H9 (cell line): Measurements from ENCODE around the gene TFCP2. TPM values are rescaled to one million over a fixed set of nuclear protein-coding genes. Genes with fewer than 3 reads are reported as not detected.

ENCODE experiments used
- DNase-seq: peaks from one replicate; pipeline ENCODE4 v3.0.0-alpha.2; 2017
- H2AFZ ChIP-seq: one replicate; pipeline ENCODE4 v1.6.1; 2013; ENCODE audit warnings: mild to moderate bottlenecking, low read length, control low read depth, moderate library complexity
- H2AK5ac ChIP-seq: 2 replicates; pipeline ENCODE4 v1.6.1; 2013; ENCODE audit warnings: low read length, control low read depth, mixed read lengths; ENCODE audit not compliant: insufficient read length
- H2BK120ac ChIP-seq: one replicate; pipeline ENCODE4 v1.6.1; 2013; ENCODE audit warnings: low read depth, mild to moderate bottlenecking, low read length, control low read depth, inconsistent platforms; ENCODE audit not compliant: poor library complexity, severe bottlenecking
- H2BK12ac ChIP-seq: 2 replicates; pipeline ENCODE4 v1.6.1; 2013; ENCODE audit warnings: low read length, control low read depth, mixed read lengths, low read depth; ENCODE audit not compliant: insufficient read length
- H2BK15ac ChIP-seq: 2 replicates; pipeline ENCODE4 v1.6.1; 2013; ENCODE audit warnings: low read depth, low read length, control low read depth
- H2BK20ac ChIP-seq: one replicate; pipeline ENCODE4 v1.6.1; 2013; ENCODE audit warnings: low read depth, mild to moderate bottlenecking, low read length, control low read depth, inconsistent platforms; ENCODE audit not compliant: poor library complexity, severe bottlenecking
- H2BK5ac ChIP-seq: 2 replicates; pipeline ENCODE4 v1.6.1; 2013; ENCODE audit warnings: low read length, control low read depth, mixed read lengths; ENCODE audit not compliant: insufficient read length
- H3K14ac ChIP-seq: 2 replicates; pipeline ENCODE4 v1.6.1; 2013; ENCODE audit warnings: low read length, control low read depth; ENCODE audit not compliant: insufficient read depth
- H3K18ac ChIP-seq: 2 replicates; pipeline ENCODE4 v1.6.1; 2013; ENCODE audit warnings: low read depth, mild to moderate bottlenecking, mixed read lengths, low read length, control low read depth; ENCODE audit not compliant: insufficient read length
- H3K23ac ChIP-seq: 2 replicates; pipeline ENCODE4 v1.6.1; 2013; ENCODE audit warnings: low read length, control low read depth, mixed read lengths, low read depth; ENCODE audit not compliant: insufficient read length
- H3K23me2 ChIP-seq: 2 replicates; pipeline ENCODE4 v1.6.1; 2013; ENCODE audit warnings: low read depth, mild to moderate bottlenecking, mixed read lengths, low read length, control low read depth; ENCODE audit not compliant: insufficient read length, poor library complexity, severe bottlenecking
- H3K27ac ChIP-seq: 2 replicates; pipeline ENCODE4 v1.5.1; 2013; ENCODE audit warnings: low read length, control low read depth, mixed read lengths, low read depth; ENCODE audit not compliant: insufficient read length
- H3K27me3 ChIP-seq: 2 replicates; pipeline ENCODE4 v1.6.1; 2013; ENCODE audit warnings: low read length, control low read depth, inconsistent platforms; ENCODE audit not compliant: insufficient read depth
- H3K4ac ChIP-seq: 2 replicates; pipeline ENCODE4 v1.6.1; 2013; ENCODE audit warnings: low read depth, mild to moderate bottlenecking, control low read depth, inconsistent platforms, low read length, moderate library complexity
- H3K4me1 ChIP-seq: 2 replicates; pipeline ENCODE4 v1.6.1; 2013; ENCODE audit warnings: low read length, control low read depth, inconsistent platforms; ENCODE audit not compliant: insufficient read depth
- H3K4me2 ChIP-seq: 2 replicates; pipeline ENCODE4 v1.6.1; 2013; ENCODE audit warnings: low read length, control low read depth, mixed read lengths; ENCODE audit not compliant: insufficient read length, insufficient read depth
- H3K56ac ChIP-seq: 2 replicates; pipeline ENCODE4 v1.6.1; 2013; ENCODE audit warnings: low read depth, mild to moderate bottlenecking, mixed read lengths, low read length, control low read depth; ENCODE audit not compliant: insufficient read length
- H3K79me1 ChIP-seq: 2 replicates; pipeline ENCODE4 v1.6.1; 2013; ENCODE audit warnings: low read depth, mild to moderate bottlenecking, moderate library complexity, low read length, control low read depth, inconsistent platforms; ENCODE audit not compliant: insufficient read depth, poor library complexity, severe bottlenecking
- H3K79me2 ChIP-seq: 2 replicates; pipeline ENCODE4 v1.6.1; 2013; ENCODE audit warnings: low read length, control low read depth, inconsistent platforms; ENCODE audit not compliant: insufficient read depth
- H3K9ac ChIP-seq: 2 replicates; pipeline ENCODE4 v1.6.1; 2013; ENCODE audit warnings: low read length, control low read depth, mixed read lengths; ENCODE audit not compliant: insufficient read length; ENCODE audit errors: extremely low read depth
- H3K9me3 ChIP-seq: one replicate; pipeline ENCODE4 v1.6.1; 2013; ENCODE audit warnings: low read depth, low read length, inconsistent platforms; ENCODE audit not compliant: control insufficient read depth
- H3T11ph ChIP-seq: one replicate; pipeline ENCODE4 v1.6.1; 2013; ENCODE audit warnings: mild to moderate bottlenecking, low read length, control low read depth, inconsistent platforms
- H4K20me1 ChIP-seq: one replicate; pipeline ENCODE4 v1.6.1; 2013; ENCODE audit not compliant: control insufficient read depth, insufficient read length, insufficient read depth
- H4K5ac ChIP-seq: 2 replicates; pipeline ENCODE4 v1.6.1; 2013; ENCODE audit warnings: low read depth, mild to moderate bottlenecking, mixed read lengths, low read length, control low read depth; ENCODE audit not compliant: insufficient read length
- H4K8ac ChIP-seq: replicated peaks from 2 replicates; pipeline ENCODE4 v1.6.1; 2013; ENCODE audit warnings: low read length, control low read depth, mixed read lengths, low read depth; ENCODE audit not compliant: insufficient read length
- H4K91ac ChIP-seq: 2 replicates; pipeline ENCODE4 v1.6.1; 2013; ENCODE audit warnings: low read depth, mild to moderate bottlenecking, moderate library complexity, mixed read lengths, low read length, control low read depth; ENCODE audit not compliant: insufficient read length
- H3K27ac Mint-ChIP-seq, 3 experiments: 2 replicates in 2 of 3; 3 replicates in 1 of 3; pipeline ENCODE4 v1.8.0; 2020 to 2021; ENCODE audit warnings: mixed read lengths in 3 of 3, mild to moderate bottlenecking in 1 of 3, moderate library complexity in 1 of 3
- H3K27me3 Mint-ChIP-seq: 2 replicates; pipeline ENCODE4 v1.8.0; 2021; ENCODE audit warnings: low read depth, mild to moderate bottlenecking, moderate library complexity, mixed read lengths
- H3K36me3 Mint-ChIP-seq, 3 experiments: 2 replicates in 2 of 3; 3 replicates in 1 of 3; pipeline ENCODE4 v1.8.0; 2020 to 2021; ENCODE audit warnings: low read depth in 3 of 3, mixed read lengths in 3 of 3; ENCODE audit not compliant: insufficient read depth in 1 of 3
- H3K4me1 Mint-ChIP-seq, 2 experiments: 2 replicates each; pipeline ENCODE4 v1.8.0; 2020; ENCODE audit warnings: mixed read lengths in 2 of 2
- H3K4me3 Mint-ChIP-seq, 2 experiments: 2 replicates in 1 of 2; 3 replicates in 1 of 2; pipeline ENCODE4 v1.8.0; 2020 to 2021; ENCODE audit warnings: mild to moderate bottlenecking in 2 of 2, mixed read lengths in 2 of 2, moderate library complexity in 1 of 2
- H3K9me3 Mint-ChIP-seq, 2 experiments: 2 replicates in 1 of 2; 3 replicates in 1 of 2; pipeline ENCODE4 v1.8.0; 2020; ENCODE audit warnings: mild to moderate bottlenecking in 2 of 2, mixed read lengths in 2 of 2, moderate library complexity in 1 of 2
- CTCF ChIP-seq: fragments of 200-600 bp; sonication (generic); conservative IDR thresholded peaks from 3 replicates; pipeline ENCODE4 v1.8.0; 2021; ENCODE audit warnings: antibody characterized with exemption, mild to moderate bottlenecking
- WGBS: extraction: QIAGEN DNeasy Blood & Tissue Kit; methylation state at CpG from one replicate; pipeline ENCODE4 v1.1.7; 2013; ENCODE audit warnings: missing lambda C conversion rate, low lambda C conversion rate, mixed read lengths; ENCODE audit not compliant: insufficient read length; ENCODE audit errors: extremely low coverage; 5-methylcytosine and 5-hydroxymethylcytosine counted together
- total RNA-seq: library from RNA; stranded (reverse); gene quantifications from 2 replicates; pipeline ENCODE4 v1.2.1, GENCODE V29; 2021

The TFCP2 gene
- total RNA-seq, 1 experiment from 2014 or later = 27.1 TPM

GRCh38 chr12:51062631-51063397 is 110.1 kb downstream of the TFCP2 start:
- H3K14ac ChIP-seq = no peak overlapping the region

More at GRCh38 chr12:51062631-51063397, 110.1 kb downstream of the TFCP2 start:
- H4K8ac ChIP-seq = no peak overlapping the region
- no peak for DNase-seq
- H2AFZ ChIP-seq = no peak overlapping the region
- H3K4me1 ChIP-seq = no peaks in the 10 kb centered on the region
- H3K9me3 ChIP-seq = no peaks in the 10 kb centered on the region
- H3K27me3 ChIP-seq = no peaks in the 10 kb centered on the region
- H3K23me2 ChIP-seq = no peaks in the 10 kb centered on the region
- H4K20me1 ChIP-seq = no peaks in the 10 kb centered on the region
- no peak overlapping the region for H3K4me2 ChIP-seq
- H2BK120ac ChIP-seq = no peak overlapping the region
- no peak overlapping the region for H4K5ac ChIP-seq
- Mint-ChIP-seq H3K9me3 (no peaks in the 10 kb centered on the region), H3K36me3 (peaks cover 24 to 89% (median 78%) of the 10 kb centered on the region in 3 experiments; a peak in 6 of 7 replicates), H3K27ac (peak overlapping the region in 1 of 3 experiments; percentile 64; a peak in 1 of 7 replicates), H3K27me3 (no peaks in the 10 kb centered on the region), H3K4me1 (no peaks in the 10 kb centered on the region), H3K4me3 (no peak overlapping the region)
- H2BK15ac ChIP-seq = no peak overlapping the region
- no peaks in the 10 kb centered on the region for H3K79me2 ChIP-seq
- no peak overlapping the region for H2BK5ac ChIP-seq
- no peak overlapping the region for H3K23ac ChIP-seq
- no peak for TF ChIP-seq CTCF
- no CpG with 5 or more reads among the region's 9 CpGs for WGBS
- H4K91ac ChIP-seq = no peak overlapping the region
- H3K9ac ChIP-seq = no peak overlapping the region
- no peak overlapping the region for H3T11ph ChIP-seq
- no peaks in the 10 kb centered on the region for H3K79me1 ChIP-seq
- no peak overlapping the region for H3K27ac ChIP-seq
- no peak overlapping the region for H2BK12ac ChIP-seq
- H2BK20ac ChIP-seq = no peak overlapping the region
- H3K4ac ChIP-seq = no peak overlapping the region
- no peak overlapping the region for H2AK5ac ChIP-seq
- H3K56ac ChIP-seq = no peak overlapping the region
- no peak overlapping the region for H3K18ac ChIP-seq
